Activated naive CD8-positive, alpha-beta T cell treated with anti-CD3 and anti-CD28 coated beads for 36 hours (primary cell): ENCODE measurements around the gene SDK1. TPM values are rescaled to one million over a fixed set of nuclear protein-coding genes. Genes with fewer than 3 reads are reported as not detected.
"Not testable (repeated sequence)": the region's sequence is repeated elsewhere in the genome, so short reads cannot be mapped to it uniquely, and the experiment has no call there.

Experiments used
- DNase-seq: peaks from one replicate; pipeline ENCODE4 v3.0.0; 2021
- H3K27ac Mint-ChIP-seq: one replicate; pipeline ENCODE4 v1.8.0; 2022; ENCODE audit warnings: mild to moderate bottlenecking, moderate library complexity, mixed read lengths
- H3K27me3 Mint-ChIP-seq: one replicate; pipeline ENCODE4 v1.8.0; 2022; ENCODE audit warnings: mild to moderate bottlenecking, mixed read lengths
- H3K36me3 Mint-ChIP-seq: one replicate; pipeline ENCODE4 v1.8.0; 2021; ENCODE audit warnings: mild to moderate bottlenecking, mixed read lengths
- H3K4me1 Mint-ChIP-seq: one replicate; pipeline ENCODE4 v1.8.0; 2021; ENCODE audit warnings: mixed read lengths
- H3K4me3 Mint-ChIP-seq: one replicate; pipeline ENCODE4 v1.8.0; 2022; ENCODE audit warnings: mild to moderate bottlenecking, moderate library complexity, mixed read lengths
- H3K9me3 Mint-ChIP-seq: one replicate; pipeline ENCODE4 v1.8.0; 2022; ENCODE audit warnings: mixed read lengths
- total RNA-seq, 2 experiments: library from RNA; stranded (reverse); gene quantifications; one replicate each; pipeline ENCODE4 v1.2.3, GENCODE V29; 2021

SDK1 gene
- total RNA-seq, 2 experiments from 2014 or later: 0.49 to 0.54 TPM

DNA sequence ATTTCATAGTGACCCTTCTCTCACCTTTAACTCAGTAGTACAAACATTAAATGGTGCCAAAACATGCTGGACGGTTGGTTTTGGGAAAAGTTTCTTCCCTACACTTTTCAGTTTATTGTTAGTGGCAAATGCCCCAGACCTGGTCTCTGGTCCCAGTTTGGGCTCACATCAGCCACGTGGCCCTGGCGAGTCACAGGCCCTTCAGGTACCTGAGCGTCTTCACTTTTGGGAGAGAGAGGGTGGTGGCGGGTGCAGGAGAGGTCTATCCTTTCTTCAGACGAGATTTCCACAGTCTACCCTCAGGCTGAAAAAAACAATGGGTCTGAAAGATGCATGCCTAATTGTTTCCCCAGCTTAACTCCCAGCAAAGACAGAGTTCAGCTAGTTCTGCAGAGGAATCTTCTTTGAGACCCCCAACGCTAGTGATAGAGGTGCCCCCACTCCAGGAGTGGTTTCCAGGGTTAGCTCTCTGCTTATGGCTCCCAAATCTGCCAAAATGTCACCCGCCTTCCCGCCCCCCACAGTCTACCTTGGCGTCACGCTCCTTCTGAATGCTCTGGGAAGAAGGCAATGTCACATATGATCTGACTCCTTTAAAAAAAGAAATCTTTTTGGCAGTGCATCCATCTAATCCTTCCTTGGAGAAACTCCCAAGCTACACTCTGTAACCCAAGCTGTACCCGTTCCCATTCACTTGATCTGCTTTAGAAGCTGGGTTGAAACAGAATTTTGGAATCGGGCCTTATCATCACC is 996.3 kb downstream of the SDK1 start:
- H3K27me3 Mint-ChIP-seq: peaks cover 4% of the 10 kb centered on the region
- peaks cover 12% of the 10 kb centered on the region for H3K9me3 Mint-ChIP-seq
- H3K4me1 Mint-ChIP-seq: no peaks in the 10 kb centered on the region
- H3K36me3 Mint-ChIP-seq: no peaks in the 10 kb centered on the region
- no peak overlapping the region for H3K4me3 Mint-ChIP-seq
- no peak overlapping the region for H3K27ac Mint-ChIP-seq
- DNase-seq: no peak

DNA sequence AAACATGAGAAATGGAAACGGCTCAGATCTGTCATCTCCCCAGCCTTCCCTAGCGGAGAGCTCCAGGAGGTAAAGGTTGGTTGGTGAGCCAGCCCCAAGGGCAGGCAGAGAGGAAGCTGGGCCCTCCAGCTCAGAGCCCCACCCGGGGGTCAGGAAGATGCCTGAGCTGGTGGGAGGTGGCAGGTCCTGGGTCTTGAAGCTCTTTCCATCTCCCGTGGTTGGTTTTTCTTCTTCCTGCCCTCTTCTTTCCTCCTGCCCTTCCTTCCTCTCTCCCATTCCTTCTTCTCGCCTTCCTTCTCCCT is 996.8 kb downstream of the SDK1 start:
- Mint-ChIP-seq H3K9me3 (peaks cover 12% of the 10 kb centered on the region), H3K36me3 (no peaks in the 10 kb centered on the region), H3K27me3 (peaks cover 4% of the 10 kb centered on the region), H3K4me3 (no peak overlapping the region), H3K4me1 (no peaks in the 10 kb centered on the region), H3K27ac (no peak overlapping the region)
- no peak for DNase-seq

DNA sequence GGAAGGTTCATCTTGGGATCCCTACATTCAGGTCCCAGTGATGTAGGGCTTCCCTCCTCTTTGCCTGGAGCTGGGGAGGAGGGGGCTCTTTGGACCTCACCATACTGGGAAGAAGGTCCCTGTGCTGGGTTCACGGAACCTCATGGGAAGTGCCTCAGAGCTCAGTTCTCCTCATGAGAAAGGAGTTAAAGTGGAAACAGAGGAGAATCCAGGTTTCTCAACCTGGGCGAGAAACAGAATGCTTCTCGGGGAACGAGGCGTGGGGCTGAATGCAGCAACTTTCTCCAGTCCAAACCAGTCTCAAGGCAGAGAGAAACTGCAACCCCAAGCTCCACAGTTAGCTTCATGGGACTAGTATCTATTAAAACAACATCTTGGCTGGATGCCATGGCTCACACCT is 998.4 kb downstream of the SDK1 start:
- H3K9me3 Mint-ChIP-seq: peaks cover 7% of the 10 kb centered on the region
- peaks cover 4% of the 10 kb centered on the region for H3K27me3 Mint-ChIP-seq

DNA sequence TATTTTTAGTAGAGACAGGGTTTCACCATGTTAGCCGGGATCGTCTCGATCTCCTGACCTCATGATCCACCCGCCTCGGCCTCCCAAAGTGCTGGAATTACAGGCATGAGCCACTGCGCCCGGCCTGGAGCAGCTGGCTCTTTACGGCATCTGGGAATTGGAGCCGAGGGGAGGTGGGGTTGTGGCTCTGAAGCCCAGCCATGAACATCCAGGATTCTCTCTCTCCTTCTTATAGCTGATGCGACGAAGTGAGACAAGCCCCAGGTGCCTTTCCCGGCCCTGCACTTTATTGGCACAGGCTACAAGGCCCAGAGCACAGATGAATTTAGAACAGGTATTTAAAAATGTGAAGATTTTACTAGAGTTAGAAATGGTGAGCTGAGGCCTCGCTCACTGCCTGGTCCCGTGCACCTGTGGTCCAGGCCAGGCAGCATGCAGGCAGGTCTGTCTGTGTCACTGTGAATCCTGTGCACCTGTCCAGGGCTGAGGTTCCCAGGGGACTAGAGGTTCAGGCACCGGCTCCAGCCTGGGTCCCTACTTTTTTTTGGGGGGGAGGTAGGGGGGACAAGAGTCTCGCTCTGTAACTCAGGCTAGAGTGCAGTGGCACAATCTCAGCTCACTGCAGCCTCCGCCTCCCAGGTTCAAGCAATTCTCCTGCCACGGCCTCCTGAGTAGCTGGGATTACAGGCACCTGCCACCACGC is 1001.3 kb downstream of the SDK1 start:
- no peaks in the 10 kb centered on the region for H3K9me3 Mint-ChIP-seq
- H3K27ac Mint-ChIP-seq: no peak overlapping the region
- H3K4me1 Mint-ChIP-seq: no peaks in the 10 kb centered on the region
- H3K27me3 Mint-ChIP-seq: peaks cover 3% of the 10 kb centered on the region
- no peak for DNase-seq
- no peak overlapping the region for H3K4me3 Mint-ChIP-seq
- no peaks in the 10 kb centered on the region for H3K36me3 Mint-ChIP-seq

More for the DNA sequence above, 998.4 kb downstream of the SDK1 start:
- no peak overlapping the region for H3K27ac Mint-ChIP-seq
- H3K36me3 Mint-ChIP-seq: no peaks in the 10 kb centered on the region
- DNase-seq: no peak
- no peak overlapping the region for H3K4me3 Mint-ChIP-seq
- no peaks in the 10 kb centered on the region for H3K4me1 Mint-ChIP-seq

DNA sequence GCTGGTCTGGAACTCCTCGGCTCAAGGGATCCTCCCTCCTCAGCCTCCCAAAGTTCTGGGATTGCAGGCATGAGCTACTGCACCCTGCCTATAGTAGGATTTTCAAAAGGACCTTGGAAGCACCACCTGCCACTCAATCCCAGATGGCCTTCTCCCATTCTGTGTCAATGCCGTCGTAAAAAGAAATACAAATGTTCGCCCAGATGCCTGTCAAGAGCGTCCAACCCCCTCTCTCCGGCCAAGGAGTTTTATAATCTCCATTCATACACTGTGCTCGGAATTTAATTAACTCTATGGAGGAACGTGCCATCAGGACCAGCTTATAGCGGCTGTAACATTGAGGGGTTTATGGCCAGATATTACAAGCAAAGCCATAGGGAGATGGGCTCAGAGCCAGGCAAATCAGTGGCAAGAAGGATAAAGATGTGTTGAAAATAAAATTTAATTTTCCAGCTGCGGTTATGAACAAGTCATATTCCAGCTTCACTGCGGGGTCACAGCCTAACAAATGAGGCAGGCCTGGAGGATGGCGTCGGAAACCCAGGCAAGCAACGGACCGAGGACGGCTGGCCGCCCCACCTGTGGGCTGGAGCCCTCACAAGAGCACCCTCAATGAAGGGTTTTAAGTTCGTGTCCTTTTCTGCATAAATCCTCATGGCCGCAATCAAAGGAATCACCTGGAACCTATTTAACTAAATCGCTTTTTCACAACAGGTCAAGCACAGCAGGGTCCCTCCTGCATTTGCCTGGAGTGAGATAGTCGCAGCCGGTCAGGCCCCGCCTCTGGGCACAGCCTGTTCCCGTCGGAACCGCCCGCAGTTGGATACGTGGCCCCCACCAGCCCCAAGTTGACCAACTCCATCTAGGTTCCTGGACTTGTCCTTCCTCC is 1006.5 kb downstream of the SDK1 start:
- H3K36me3 Mint-ChIP-seq: no peaks in the 10 kb centered on the region
- H3K27me3 Mint-ChIP-seq: peaks cover 3% of the 10 kb centered on the region
- no peak for DNase-seq
- no peak overlapping the region for H3K27ac Mint-ChIP-seq
- H3K4me1 Mint-ChIP-seq: no peaks in the 10 kb centered on the region
- no peak overlapping the region for H3K4me3 Mint-ChIP-seq
- no peaks in the 10 kb centered on the region for H3K9me3 Mint-ChIP-seq

DNA sequence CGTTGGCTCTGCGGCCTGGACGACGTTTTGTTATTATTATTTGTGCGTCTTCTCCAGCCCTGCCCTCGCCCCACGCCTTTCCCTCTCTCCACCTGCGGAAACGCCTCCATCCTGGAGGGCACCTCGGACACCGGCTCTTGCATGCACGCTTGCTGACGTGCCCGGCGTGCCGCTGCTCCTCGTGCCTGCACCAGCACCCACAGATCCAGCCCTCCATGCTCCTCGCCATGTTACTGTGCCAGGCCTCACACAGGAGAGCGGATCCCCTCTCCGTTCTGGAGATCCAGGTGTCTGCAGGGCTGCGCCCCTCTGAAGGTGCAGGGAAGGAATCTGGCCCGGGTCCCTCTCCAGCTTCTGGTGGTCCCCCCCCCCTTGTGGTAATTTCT is 1007.1 kb downstream of the SDK1 start:
- Mint-ChIP-seq H3K36me3 (no peaks in the 10 kb centered on the region), H3K4me3 (no peak overlapping the region), H3K27ac (no peak overlapping the region), H3K4me1 (no peaks in the 10 kb centered on the region), H3K27me3 (peaks cover 3% of the 10 kb centered on the region), H3K9me3 (no peaks in the 10 kb centered on the region)
- DNase-seq: no peak

DNA sequence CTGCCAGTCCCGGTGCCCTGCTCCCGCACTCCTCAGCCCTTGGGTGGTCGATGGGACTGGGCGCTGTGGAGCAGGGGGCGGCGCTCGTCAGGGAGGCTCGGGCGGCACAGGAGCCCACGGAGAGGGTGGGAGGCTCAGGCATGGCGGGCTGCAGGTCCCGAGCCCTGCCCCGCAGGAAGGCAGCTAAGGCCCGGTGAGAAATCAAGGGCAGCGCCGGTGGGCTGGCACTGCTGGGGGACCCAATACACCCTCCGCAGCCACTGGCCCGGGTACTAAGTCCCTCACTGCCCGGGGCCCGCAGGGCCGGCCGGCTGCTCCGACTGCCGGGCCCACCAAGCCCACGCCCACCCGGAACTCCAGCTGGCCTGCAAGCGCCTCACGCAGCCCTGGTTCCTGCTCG is 1012.9 kb downstream of the SDK1 start:
- H3K4me3 Mint-ChIP-seq, H3K27ac Mint-ChIP-seq, H3K9me3 Mint-ChIP-seq, H3K4me1 Mint-ChIP-seq, H3K27me3 Mint-ChIP-seq, DNase-seq, H3K36me3 Mint-ChIP-seq: not testable (repeated sequence)

DNA sequence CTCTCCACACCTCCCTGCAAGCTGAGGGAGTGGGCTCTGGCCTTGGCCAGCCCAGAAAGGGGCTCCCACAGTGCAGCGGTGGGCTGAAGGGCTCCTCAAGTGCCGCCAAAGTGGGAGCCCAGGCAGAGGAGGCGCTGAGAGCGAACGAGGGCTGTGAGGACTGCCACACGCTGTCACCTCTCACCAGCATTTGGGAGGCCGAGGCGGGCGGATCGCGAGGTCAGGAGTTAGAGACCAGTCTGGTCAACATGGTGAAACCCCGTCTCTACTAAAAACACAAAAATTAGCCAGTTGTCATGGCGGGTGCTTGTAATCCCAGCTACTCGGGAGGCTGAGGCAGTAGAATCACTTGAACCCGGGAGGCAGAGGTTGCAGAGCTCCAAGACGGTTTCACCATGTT is 1013.3 kb downstream of the SDK1 start:
- H3K27me3 Mint-ChIP-seq, H3K9me3 Mint-ChIP-seq, H3K27ac Mint-ChIP-seq, H3K4me1 Mint-ChIP-seq, DNase-seq, H3K36me3 Mint-ChIP-seq, H3K4me3 Mint-ChIP-seq: not testable (repeated sequence)
